Measurements from ENCODE around the gene PHF21B.
"Not testable (repeated sequence)": the region's sequence is repeated elsewhere in the genome, so short reads cannot be mapped to it uniquely, and the experiment has no call there.

Gene PHF21B

DNA sequence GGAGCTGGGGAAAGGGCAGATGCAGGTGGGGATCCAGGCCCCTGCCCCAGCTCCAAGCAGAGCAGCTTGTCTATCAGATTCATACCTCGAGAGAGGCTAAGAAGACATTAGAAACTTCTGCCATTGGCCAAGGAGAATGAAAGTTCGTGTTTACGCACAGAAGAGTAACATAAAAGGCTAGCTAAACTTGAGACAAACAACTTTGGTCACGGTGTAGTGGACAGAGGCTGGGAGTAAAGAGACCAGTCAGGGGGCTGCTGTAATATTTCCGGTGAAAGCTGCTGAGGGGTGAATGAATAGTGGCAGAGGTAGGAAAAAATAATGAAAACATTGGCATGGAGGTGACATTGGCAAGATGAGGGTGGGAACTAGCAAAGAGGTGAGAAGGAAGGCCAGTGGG lies 22.9 kb downstream of the PHF21B start:
- no peak for DNase-seq

DNA sequence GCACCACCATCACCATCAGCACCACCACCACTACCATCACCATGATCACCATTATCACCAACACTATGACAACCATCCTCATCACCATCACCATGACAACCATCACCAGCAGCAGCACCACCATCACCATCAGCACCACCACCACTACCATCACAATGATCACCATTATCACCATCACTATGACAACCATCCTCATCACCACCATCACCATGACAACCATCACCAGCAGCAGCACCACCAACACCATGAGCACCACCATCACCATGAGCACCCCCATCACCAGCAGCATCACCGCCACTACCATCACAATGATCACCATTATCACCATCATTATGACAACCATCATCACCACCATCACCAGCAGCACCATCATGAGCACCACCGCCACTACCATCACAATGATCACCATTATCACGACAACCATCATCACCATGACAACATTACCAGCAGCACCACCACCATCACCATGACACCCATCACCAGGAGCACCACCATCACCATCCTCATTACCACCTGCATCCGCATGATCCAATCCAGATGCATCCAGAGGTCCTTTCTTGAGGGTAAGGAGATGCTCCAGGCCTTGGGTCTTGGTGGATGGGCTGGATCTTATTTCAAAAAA lies 23.8 kb downstream of the PHF21B start:
- no peak for DNase-seq

DNA sequence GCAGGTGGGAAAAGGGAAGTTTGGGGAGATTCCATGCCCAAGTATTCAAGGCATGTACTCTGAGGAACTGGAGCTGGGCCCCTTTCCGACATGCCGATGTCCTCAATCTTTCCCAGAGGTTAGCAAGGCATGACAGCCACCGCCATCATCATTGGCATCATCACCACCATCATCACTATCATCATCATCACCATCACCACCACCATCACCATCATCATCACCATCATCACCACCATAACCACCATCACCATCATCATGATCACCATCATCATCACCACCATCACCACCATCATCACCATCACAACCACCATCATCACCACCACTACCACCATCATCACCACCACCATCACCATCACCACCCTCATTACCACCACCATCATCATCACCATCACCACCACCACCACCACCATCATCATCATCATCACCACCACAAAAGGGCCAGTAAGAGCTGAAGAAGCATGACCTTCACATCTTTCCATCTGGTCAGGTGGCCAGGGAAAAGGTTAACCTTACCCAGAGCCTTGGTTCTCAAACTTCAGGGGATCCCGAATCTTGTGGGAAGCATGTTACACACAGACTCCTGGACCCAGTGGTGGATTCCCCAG lies 25.8 kb downstream of the PHF21B start:
- DNase-seq, result no peak

DNA sequence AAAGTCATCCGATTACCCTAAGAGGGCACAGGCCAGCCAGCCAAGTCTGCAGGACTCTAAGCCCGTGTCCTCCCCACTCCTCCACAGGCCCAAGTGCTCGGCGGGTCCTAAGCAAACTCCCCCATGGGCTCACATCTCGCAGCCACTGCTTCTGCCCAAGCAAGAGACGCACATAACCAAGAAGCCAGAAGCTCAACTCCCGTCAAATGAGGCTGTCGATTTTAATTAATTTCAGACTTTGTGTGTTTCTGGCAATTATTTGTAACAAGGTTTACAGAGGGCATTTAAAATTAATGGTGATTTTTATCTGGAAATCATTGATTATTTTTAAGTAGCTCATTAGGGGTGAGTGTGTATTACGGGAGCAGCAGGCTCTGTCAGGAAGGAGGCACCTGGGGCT lies 27.4 kb downstream of the PHF21B start:
- no peak for DNase-seq

DNA sequence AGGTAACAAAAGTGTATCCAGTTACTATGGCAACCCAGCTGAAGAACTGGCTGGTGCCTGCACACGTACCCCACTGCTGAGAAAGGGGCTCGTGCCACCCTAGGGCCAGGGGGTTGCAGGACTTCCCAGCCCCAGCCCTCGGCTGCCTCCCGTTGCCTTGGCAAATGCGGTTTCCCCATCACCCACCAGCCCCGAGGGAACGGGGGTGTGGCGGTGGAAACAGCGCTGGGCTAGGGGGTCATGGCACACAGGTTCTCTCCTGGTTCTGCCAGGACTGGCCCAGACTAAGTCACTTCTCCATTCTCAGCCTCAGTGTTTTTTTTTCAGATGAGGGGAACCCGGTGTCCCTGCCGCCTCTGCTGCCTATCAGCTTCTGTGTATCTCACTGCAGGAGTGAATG lies 27.9 kb downstream of the PHF21B start:
- no peak for DNase-seq

DNA sequence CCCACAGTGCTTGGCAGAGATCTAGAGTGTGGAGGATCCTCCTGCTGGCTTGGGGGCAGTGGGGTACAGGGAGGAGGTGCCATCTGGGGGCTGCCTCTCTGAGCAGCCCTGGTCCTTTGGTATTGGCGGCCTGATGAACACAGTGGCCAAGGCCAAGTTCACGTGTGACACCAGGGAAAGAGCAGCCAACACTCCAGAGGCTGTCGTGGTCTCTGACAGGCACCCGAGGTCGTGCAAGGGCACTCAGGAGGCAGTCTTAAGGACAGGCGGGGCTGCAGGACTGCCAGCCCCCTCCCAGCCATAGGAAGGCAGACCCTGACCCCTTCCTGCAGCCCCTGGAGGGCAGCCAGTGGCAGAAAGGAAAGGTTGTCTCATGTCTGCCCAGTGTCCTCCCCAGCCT lies 30.7 kb downstream of the PHF21B start:
- no peak for DNase-seq

DNA sequence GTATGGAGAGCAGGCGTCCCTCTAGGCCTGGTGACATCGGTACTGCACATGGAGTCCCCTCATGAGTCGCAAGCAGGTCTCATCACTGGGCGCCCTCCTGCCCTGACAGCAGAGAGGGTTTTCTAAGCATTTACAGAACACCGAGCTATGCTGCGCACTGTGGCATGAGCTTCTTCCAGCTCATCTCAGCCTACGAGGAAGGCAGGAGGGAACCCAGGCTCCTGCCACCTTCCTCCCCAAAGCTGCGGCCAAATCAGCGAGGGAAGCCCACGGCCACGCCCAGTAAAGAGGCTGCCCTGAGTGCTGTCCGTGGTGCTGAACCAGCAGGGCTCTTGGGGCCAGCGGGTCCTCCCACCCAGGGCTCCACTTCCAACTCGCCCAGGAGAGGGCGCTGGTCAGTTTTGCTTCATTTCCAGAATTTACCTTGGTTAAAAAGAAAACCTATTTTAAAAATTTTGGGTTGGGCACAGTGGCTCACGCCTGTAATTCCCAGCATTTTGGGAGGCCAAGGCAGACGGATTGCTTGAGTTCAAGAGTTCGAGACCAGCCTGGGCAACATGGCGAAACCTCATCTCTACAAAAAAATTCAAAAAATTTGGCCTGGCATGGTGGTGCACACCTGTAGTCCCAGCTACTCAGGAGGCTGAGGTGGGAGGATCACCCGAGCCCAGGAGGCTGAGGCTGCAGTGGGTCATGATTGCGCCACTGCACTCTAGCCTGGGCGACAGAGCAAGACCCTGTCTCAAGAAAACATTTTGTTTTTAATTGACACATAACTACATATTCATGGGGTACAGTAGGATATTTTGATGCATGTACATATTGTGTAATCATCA lies 34.2 kb downstream of the PHF21B start:
- DNase-seq, result peak; percentile 14

DNA sequence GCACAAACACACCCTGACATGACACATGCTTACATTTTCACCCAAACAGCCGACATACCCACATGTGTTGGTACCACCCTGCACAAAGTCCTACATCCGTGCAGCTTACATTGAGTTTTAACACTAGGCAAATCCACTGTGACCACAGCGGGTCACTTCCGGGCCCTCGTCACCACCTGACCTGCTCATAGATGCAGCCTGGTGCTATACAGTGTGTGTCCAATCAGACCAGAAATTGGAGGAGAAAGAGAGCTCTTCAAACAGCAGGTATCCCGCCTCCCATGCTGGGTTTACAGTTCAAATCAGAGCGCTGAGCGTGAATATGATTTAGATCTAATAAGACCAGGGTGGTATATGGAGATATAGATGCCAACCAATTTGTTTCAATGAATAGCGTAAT lies 35.4 kb downstream of the PHF21B start:
- DNase-seq, result no peak

DNA sequence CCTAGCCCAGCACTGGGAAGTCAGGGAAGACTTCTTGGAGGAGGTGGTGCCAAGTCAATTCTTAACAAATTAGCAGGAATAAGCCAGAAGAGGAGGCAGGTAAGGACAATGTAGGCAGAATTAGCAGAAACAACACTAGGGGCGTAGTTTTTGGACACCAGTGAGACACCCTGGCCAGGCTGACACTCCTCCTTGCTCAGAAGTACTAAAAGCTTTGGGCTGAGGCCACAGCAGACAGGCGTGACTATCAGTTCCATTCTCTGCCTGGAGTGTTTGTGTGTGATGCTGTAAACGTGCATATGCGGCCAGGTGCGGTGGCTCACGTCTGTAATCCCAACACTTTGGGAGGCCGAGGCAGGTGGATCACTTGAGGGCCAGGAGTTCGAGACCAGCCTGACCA lies 36.0 kb downstream of the PHF21B start:
- DNase-seq, result no peak

DNA sequence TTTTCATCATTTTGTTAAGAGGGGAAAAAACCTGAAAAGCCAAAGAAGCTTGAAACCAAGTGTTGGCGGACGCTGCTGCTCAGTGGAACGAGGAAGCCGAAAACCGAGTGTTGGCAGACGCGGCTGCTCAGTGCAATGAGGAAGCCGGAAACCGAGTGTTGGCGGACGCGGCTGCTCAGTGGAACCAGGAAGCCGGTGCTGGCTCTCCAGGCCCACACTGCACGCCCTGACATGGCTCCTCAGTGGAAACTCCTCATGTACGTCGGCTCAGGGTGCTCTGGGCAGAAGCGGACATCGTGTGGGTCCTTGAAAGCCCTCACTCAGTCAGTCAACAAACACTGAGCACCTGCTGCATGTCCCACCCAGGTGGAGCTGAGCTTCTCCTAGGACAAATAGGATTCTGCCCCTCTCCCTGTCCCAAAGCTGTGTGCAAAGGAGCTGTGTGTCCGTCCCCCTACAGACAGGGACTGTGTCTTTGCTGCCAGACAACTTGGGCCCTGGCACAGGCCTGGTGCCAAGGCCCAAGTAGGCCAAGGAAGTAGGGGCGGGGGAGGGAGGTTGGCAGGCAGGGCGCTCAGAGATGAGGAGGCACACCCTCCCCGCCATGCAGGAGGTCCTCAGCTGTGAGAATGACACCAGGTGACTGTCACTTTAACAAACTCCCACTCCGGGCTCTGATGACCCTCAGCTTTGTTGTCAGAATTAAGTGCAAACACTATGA lies 37.3 kb downstream of the PHF21B start:
- no peak for DNase-seq

DNA sequence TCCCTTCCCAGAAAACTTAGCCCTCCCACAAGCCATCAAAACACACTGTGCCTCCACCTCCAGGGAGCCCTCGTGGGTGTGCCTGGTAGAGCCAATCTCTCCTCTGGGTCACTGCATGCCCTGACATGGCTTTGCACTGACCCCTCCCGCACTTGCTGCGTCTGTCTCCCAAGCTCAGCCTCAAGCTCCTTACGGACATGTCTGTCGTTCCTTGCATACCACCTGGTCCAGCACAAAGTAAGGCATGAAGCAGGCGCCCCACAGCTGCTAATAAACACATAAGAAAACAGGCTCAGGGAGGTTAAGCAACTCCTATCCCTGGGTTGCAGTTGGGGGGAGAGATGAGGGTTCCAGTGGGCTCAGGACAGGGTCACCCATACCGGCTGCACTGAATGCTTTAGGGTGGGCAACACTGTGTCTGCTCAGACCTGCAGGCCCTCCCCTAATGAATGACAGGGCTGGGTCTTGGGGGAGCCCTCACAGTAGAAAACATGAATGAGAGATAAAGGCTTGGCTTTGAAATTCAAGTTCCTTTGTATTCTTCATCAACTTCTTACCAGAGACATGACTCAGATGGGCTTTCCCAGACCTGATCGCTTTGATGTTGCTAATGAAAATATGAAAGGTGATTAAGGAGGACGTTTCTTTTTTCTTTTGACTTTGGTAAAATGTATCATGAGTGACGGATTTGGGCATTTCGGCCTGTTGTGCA lies 38.0 kb downstream of the PHF21B start:
- no peak for DNase-seq

DNA sequence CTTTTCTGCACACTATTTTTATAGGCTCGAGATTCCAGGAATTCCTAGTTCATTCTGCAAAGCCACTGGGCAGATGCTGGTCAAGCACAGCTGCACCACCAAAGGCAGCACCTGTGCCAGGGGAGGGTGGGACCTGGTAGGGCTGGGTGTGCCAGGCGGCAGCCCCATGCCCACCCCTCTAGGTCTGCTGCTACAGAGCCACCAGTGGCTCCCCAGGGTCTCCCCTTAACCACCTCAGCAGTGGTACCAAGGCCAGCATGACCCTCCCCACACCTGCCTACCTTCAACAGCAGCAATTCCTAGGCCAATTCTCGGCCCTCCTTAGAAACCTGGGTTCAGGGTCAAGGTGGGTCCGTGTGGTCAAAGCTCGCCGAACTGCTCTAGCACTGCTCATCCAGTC lies 39.5 kb downstream of the PHF21B start:
- DNase-seq, result no peak

DNA sequence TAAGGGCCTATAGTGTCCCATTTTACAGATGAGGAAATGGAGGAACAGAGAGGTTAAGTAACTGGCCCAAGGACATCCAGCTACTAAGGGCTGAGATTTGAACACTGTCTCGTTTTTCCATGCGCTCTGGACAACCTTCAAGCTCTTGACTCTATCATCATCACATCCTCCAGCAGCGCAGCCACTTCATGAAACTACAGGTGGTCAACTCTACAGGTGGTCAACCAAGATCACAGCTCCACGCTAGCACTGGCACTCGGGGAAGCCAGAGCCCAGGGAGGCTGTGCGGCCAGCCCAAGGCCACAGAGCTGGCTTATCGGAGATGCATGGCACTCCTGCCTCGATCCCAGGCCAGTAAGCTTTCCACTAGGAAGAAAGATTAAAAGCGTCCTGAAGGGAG lies 40.0 kb downstream of the PHF21B start:
- no peak for DNase-seq

DNA sequence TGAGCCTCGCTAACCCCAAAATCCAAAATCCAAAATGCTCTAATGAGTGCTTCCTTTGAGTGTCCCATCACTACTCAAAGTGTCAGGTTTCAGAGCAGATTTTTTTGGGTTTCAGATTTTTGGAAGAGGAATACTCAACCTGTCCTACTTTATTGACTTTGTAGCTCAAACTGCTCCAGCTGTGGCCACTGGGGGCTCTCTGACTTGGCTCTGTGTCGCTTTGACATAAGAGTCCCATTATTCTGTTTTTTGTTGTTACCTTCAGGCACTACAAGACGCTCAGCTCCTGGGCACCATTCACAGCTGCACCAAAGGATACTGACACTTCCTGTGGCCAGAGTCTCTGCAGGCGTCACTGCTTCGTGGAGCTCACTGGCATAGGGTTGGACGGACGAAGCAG lies 41.1 kb downstream of the PHF21B start:
- DNase-seq, result no peak

DNA sequence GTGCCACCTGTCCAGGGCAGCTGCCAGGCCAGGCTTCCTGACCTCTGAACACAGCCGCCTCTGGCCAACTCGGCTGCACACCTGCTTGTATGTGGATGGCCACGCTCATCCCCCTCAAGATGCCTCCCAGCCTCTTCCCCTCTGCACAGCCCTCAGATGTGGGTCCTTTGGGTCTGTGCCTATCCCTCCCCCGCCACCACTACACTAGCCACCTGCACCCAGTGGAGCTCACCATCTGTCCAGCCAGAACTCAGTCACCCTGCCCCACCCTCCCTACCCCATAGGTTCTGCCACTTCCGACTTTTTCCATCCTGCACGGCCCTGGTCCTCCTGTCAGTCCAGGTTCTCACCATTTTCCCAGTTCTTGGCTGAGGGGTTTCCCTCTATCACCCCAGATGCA lies 44.6 kb downstream of the PHF21B start:
- DNase-seq, result no peak

DNA sequence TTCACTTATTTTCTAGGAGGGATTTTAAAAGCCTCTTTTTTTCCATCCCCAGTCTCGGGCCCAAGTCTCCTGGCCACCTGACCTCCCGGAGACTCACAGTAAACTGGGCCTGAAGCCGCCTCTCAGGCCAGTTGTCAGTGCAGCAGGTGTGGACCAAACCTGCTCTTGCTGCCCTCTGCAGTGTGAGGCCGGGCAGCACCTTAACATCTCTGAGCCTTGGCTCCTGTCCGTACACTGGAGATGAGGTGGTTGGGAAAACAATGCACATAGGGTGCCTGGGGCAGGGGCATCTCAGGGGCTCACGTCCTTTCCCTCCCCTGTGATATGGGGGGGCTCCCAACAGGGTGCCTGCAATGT lies 45.1 kb downstream of the PHF21B start:
- DNase-seq, result no peak

DNA sequence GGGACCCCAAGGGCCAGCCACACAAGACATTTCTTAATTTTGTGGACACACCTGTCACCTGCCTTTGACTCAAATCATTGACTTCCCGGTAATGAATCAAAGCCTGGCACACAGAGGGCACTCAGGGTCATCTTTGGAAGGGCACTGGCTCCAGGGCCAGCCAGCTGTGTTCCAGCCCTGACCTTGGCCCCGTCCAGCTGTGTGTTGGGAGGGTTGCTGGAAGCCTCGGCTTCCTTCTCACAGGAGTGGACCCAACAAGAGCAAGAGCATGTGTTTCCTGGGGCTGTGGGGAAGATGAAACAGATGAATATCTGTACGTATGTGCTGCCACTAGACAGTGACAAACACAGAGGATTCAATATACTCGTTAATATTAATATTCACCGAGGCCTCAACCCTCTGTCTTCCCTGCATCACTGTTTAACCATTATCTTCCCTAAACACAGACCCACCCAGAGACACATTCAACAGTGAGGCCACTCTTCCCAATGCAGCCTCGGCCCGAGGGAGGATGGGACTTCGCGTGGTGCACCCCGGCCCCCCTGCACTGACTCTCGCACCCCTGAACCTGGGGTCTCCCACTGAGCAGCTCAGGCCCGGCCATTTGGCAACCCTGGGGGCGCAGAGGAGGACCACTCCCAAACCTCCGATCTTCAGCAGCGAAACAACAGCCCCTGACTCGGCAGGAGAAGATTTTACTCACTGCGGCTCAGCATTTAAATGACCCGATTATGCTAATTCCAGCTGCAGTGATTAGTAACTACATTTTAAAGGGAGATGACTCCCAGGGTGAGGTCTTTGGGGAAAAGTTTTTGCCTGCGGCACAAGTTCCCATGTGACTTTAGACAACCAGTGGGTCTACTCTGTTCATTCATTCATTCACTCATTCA lies 45.7 kb downstream of the PHF21B start:
- no peak for DNase-seq

DNA sequence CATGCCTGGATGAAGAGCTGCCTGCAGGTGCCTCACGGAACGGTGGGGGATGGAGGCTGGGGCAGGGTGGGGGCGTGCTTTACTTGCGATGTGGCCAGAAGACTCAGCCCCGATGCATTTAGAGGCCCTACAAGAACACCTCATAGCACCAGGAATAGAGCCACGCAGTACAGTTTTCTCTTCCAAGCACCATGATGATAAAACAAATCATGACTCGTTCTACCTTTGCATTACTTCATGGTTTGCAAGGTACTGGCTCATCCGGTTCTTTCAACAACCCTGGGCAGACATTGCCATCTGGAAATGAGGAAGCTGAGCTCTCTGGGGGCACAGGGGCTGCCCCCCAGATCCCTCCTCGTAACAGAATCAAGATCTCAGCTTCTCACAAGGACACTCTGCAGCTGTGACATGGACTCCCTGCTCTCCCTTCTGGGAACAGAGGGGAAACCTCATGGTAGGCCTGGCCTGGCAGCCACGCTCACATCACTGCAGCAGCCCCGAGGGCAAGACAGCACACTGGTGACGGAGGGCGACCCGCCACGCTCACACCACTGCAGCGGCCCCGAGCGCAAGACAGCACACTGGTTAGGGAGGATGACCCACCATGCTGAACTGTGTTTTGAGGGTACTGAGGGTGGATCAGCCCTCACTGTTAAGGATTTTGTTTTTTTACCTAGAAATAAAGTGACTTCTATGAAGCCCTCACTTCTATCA lies 46.9 kb downstream of the PHF21B start:
- no peak for DNase-seq

DNA sequence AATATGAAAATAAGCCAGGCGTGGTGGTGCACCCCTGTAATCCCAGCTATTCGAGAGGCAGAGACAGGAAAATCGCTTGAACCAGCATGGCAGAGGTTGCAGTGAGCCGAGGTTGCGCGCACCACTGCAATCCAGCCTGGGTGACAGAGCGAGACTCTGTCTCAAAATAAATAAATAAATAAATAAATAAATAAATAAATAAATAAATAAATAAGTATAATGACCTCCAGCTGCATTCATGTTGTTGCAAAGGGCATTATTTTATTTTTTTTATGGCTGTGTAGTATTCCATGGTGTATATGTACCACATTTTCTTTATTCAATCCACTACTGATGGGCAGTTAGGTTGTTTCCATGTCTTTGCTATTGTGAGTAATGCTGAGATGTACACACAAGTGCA lies 48.1 kb downstream of the PHF21B start:
- not testable (repeated sequence) for DNase-seq

DNA sequence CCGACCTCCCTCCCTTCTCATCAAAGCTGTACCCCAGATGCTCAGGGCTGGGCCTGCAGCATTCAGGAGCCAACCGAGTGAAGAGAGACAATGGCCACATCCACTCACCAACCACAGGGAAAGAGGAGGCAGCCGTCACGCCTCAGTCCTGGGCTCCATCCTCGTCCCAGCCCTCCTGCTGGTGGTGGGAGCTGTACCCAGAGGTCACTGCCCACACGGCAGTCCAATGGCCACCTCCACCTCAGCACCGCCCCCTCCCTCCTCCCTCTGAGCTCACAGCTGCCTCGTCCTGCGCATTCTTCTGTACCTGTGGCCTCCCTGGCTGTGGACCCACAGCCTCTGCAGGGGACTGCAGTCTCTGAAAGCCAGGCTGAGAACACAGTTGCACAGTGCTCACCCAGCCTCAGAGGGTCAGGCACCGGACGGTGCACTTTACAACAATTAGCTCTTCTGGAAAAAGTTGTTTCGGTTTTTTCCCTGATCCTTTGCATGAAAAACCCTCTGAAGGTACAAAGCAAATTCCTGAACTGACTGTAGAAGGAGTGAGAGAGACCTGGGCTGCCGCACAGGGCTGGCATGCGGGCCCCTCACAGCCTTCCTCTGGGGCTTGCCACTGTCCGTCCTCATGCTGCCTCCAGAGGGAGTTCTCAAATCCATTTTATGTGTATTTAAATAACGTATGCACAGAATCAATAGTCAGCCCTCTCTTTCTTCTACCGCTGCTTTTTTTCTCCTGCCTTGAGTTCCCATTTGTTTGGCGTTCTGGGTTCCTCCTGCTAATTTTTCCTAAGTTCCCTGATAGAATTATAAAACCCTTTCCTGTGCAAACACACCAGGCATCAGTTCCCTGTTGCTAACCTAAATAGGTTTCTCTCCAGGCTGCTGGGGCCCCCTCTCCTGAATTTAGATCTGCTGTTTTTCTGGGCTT lies 52.7 kb downstream of the PHF21B start:
- DNase-seq, result no peak

Measured in T-helper 9 cell (primary cell).